G401 (cell line): ENCODE measurements around the gene CHSY3. TPM values are rescaled to one million over a fixed set of nuclear protein-coding genes. Genes with fewer than 3 reads are reported as not detected.

Experiments
- DNase-seq: peaks from one replicate; pipeline ENCODE4 v3.0.0-alpha.2; 2015; ENCODE audit warnings: low spot score
- in situ Hi-C: cut with HindIII; loops from 2 replicates; pipeline ENCODE4 v1.10.0; 2016; ENCODE audit warnings: low sequenced_read_pairs, mixed read lengths
- total RNA-seq: library from RNA; depleted of rRNA; stranded (reverse); fragments of >200 nt; shearing (Covaris generic); gene quantifications from 2 replicates; pipeline ENCODE4 v1.2.3, GENCODE V29; 2014

The CHSY3 gene
- total RNA-seq, 1 experiment from 2014 or later = not detected

GRCh38 chr5:129938077-129938476 is 33.8 kb downstream of the CHSY3 start:
- in situ Hi-C loops = no loop called here
- DNase-seq = no peak

- DNase-seq = no peak
- in situ Hi-C loops = no loop called here
Measured at GRCh38 chr5:129943936-129944335, 39.7 kb downstream of the CHSY3 start.

- DNase-seq = no peak
- in situ Hi-C loops = no loop called here
Measured at GRCh38 chr5:129945028-129945427, 40.8 kb downstream of the CHSY3 start.

GRCh38 chr5:129945774-129946270 is 41.6 kb downstream of the CHSY3 start:
- in situ Hi-C loops = no loop called here
- no peak for DNase-seq

GRCh38 chr5:129951039-129951438 is 46.8 kb downstream of the CHSY3 start:
- DNase-seq = no peak
- in situ Hi-C loops = no loop called here

GRCh38 chr5:129958581-129958980 is 54.3 kb downstream of the CHSY3 start:
- in situ Hi-C loops = no loop called here
- DNase-seq = no peak

- in situ Hi-C loops = no loop called here
- no peak for DNase-seq
Measured at GRCh38 chr5:129960831-129961230, 56.6 kb downstream of the CHSY3 start.

GRCh38 chr5:129962506-129962905 is 58.2 kb downstream of the CHSY3 start:
- in situ Hi-C loops = no loop called here
- DNase-seq = no peak

GRCh38 chr5:129963359-129963758 is 59.1 kb downstream of the CHSY3 start:
- DNase-seq = no peak
- in situ Hi-C loops = no loop called here

- no peak for DNase-seq
- in situ Hi-C loops = no loop called here
Measured at GRCh38 chr5:129966071-129966470, 61.8 kb downstream of the CHSY3 start.

- in situ Hi-C loops = no loop called here
- no peak for DNase-seq
Measured at GRCh38 chr5:129971714-129972113, 67.4 kb downstream of the CHSY3 start.

GRCh38 chr5:129972465-129973141 is 68.3 kb downstream of the CHSY3 start:
- in situ Hi-C loops = no loop called here
- no peak for DNase-seq

- in situ Hi-C loops = no loop called here
- DNase-seq = no peak
Measured at GRCh38 chr5:129973716-129974426, 69.6 kb downstream of the CHSY3 start.

- in situ Hi-C loops = no loop called here
- DNase-seq = no peak
Measured at GRCh38 chr5:129977810-129978209, 73.5 kb downstream of the CHSY3 start.

- no peak for DNase-seq
- in situ Hi-C loops = no loop called here
Measured at GRCh38 chr5:129978270-129978669, 74.0 kb downstream of the CHSY3 start.

GRCh38 chr5:129988453-129988852 is 84.2 kb downstream of the CHSY3 start:
- in situ Hi-C loops = no loop called here
- no peak for DNase-seq

- in situ Hi-C loops = no loop called here
Measured at GRCh38 chr5:129991780-129992179, 87.5 kb downstream of the CHSY3 start.

GRCh38 chr5:129996896-129997295 is 92.6 kb downstream of the CHSY3 start:
- in situ Hi-C loops = no loop called here

More at GRCh38 chr5:129991780-129992179, 87.5 kb downstream of the CHSY3 start:
- DNase-seq = no peak

GRCh38 chr5:130000460-130000859 is 96.2 kb downstream of the CHSY3 start:
- DNase-seq = no peak

More at GRCh38 chr5:129996896-129997295, 92.6 kb downstream of the CHSY3 start:
- no peak for DNase-seq

GRCh38 chr5:130002183-130002582 is 97.9 kb downstream of the CHSY3 start:
- in situ Hi-C loops = no loop called here
- DNase-seq = no peak

More at GRCh38 chr5:130000460-130000859, 96.2 kb downstream of the CHSY3 start:
- in situ Hi-C loops = no loop called here

- in situ Hi-C loops = no loop called here
- no peak for DNase-seq
Measured at GRCh38 chr5:130002876-130003275, 98.6 kb downstream of the CHSY3 start.
